Gastrocnemius medialis (tissue), 4 donors: Measurements from ENCODE around the gene COP1.

ENCODE experiments used
- POLR2A ChIP-seq, 2 donors: fragments of 450-650 bp; IDR thresholded peaks; one replicate each; pipeline ENCODE4 v1.6.1; 2017; ENCODE audit warnings: antibody characterized with exemption in 2 of 2, mild to moderate bottlenecking in 2 of 2, moderate library complexity in 2 of 2
- TF ChIP-seq, protein P1 (sequence below), 5 experiments: fragments of 450-650 bp in 3 of 5; fragments of 200-600 bp in 2 of 5; sonication (generic) in 2 of 5; IDR thresholded peaks in 4 of 5; conservative IDR thresholded peaks in 1 of 5; 1 replicate in 4 of 5; 2 replicates in 1 of 5; pipeline ENCODE4 v1.5.1; 2016 to 2019; ENCODE audit warnings: antibody characterized with exemption in 5 of 5, mild to moderate bottlenecking in 3 of 5, moderate library complexity in 3 of 5

DNA sequence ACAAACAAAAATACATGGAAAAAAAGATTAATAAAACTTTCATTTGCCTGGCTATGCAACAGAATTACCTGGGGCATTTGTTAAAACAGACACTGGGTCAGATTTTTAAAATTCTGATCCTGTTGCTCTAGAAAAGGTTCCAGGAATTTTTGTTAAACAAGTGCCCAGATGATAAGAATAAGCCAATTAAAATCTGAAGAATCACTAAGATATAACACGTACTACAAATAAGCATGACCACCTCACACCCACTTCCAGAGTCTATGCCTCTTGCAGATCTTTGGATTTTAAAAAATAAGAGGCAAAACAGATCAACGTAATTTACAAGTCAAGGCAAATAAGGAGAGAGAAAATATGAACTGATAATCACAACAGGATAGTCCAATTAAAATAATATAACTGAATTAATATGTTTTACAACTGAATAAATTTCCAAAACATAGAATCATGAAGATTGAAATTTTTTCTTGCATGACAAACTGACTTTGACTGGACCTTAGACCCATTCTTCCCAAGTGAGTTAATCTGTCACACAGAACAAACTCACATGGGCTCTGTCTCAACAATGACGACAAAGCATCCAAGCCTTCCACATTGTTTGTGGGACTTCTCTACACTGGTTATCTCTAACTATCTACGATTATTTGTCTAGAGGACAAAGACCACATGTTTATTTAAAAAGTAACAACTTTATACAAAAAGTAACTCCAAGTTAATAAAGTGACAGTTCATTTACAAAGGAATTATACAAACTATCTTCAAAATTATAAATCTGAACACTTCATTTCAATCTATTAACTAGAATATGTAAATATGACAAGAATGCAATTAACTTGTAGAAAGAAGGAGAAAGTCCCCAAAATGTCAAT is 56.9 kb downstream of the COP1 start:
- TF ChIP-seq POLR2A (IDR thresholded peaks at IDR 0.05), result no peak
- TF ChIP-seq, protein P1, sequence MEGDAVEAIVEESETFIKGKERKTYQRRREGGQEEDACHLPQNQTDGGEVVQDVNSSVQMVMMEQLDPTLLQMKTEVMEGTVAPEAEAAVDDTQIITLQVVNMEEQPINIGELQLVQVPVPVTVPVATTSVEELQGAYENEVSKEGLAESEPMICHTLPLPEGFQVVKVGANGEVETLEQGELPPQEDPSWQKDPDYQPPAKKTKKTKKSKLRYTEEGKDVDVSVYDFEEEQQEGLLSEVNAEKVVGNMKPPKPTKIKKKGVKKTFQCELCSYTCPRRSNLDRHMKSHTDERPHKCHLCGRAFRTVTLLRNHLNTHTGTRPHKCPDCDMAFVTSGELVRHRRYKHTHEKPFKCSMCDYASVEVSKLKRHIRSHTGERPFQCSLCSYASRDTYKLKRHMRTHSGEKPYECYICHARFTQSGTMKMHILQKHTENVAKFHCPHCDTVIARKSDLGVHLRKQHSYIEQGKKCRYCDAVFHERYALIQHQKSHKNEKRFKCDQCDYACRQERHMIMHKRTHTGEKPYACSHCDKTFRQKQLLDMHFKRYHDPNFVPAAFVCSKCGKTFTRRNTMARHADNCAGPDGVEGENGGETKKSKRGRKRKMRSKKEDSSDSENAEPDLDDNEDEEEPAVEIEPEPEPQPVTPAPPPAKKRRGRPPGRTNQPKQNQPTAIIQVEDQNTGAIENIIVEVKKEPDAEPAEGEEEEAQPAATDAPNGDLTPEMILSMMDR (IDR thresholded peaks at IDR 0.05 in 4 of 5, conservative IDR thresholded peaks at IDR 0.05 in 1 of 5), result no peak
